GM12891 (cell line): Measurements from ENCODE around the gene GSTK1.

Experiments
- POLR2A ChIP-seq: IDR thresholded peaks from 2 replicates; pipeline ENCODE4 v1.6.1; 2011; ENCODE audit warnings: low read depth, low read length, control low read depth
- TAF1 ChIP-seq: IDR thresholded peaks from 2 replicates; pipeline ENCODE4 v1.6.1; 2011; ENCODE audit warnings: low read depth, low read length, control low read depth

DNA sequence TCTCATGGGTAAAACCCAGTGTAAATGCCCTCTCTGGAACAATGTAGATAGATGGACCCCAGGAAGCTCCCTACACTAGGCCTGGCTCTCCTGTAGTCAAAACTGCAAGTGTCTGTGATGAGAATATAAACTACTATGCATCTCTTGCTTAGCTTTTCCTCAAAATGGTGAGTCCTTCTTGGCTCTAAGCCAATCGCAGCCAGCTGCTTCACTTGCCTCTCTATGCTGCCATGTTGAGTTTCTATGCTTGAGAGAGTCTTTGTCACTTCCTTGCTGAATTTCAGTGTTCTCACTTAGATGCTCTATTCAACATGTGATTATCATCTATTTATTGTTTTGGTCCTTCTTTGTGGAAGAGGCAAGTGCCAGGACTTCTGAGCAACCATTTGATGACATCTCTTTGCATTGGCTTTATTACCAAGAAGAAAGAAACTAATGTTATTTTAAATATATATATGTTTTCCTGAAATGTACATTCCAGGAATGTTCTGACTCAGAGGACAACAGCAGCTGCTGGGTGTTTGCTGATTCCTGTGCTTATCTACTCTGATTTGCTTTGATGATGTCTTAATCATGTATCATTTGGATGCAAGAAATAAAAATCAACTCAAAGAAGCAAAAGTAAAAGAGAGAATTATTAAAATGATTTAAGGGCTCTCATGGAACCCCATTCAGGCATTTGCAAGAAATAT is 24.8 kb upstream of the GSTK1 start:
- TF ChIP-seq POLR2A: no peak
- TF ChIP-seq TAF1: no peak
